ENCODE results near the gene AGAP1. TPM values are rescaled to one million over a fixed set of nuclear protein-coding genes. Genes with fewer than 3 reads are reported as not detected.
A peak's percentile ranks its signal among the peaks of the same experiment; 100 is the strongest.

AGAP1 gene
- total RNA-seq, 1 donor, result 10.8 TPM

DNA sequence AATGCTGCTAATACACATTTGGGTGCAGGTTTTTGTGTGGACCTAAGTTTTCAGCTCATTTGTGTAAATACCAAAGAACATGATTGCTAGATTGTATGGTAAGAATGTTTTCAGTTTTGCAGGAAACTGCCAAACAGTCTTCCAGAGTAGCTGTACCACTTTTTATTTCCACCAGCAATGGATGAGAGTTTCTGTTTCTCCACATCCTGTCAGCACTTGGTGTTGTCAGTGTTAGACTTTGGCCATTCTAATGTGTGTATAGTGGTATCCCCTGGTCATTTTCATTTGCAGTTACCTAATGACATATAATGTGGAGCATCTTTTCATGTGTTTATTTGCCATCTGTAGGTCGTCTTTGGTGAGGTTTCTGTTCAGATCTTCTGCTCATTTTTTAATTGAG is 337.9 kb downstream of the AGAP1 start:
- TF ChIP-seq, protein P1, sequence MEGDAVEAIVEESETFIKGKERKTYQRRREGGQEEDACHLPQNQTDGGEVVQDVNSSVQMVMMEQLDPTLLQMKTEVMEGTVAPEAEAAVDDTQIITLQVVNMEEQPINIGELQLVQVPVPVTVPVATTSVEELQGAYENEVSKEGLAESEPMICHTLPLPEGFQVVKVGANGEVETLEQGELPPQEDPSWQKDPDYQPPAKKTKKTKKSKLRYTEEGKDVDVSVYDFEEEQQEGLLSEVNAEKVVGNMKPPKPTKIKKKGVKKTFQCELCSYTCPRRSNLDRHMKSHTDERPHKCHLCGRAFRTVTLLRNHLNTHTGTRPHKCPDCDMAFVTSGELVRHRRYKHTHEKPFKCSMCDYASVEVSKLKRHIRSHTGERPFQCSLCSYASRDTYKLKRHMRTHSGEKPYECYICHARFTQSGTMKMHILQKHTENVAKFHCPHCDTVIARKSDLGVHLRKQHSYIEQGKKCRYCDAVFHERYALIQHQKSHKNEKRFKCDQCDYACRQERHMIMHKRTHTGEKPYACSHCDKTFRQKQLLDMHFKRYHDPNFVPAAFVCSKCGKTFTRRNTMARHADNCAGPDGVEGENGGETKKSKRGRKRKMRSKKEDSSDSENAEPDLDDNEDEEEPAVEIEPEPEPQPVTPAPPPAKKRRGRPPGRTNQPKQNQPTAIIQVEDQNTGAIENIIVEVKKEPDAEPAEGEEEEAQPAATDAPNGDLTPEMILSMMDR (IDR thresholded peaks at IDR 0.05; ENCODE audit: insufficient read depth, low read depth, low read length), result no peak
- no peak for DNase-seq (ENCODE audit: low read depth)
- H3K4me3 ChIP-seq (ENCODE audit: low read depth, low read length), result no peak overlapping the region

DNA sequence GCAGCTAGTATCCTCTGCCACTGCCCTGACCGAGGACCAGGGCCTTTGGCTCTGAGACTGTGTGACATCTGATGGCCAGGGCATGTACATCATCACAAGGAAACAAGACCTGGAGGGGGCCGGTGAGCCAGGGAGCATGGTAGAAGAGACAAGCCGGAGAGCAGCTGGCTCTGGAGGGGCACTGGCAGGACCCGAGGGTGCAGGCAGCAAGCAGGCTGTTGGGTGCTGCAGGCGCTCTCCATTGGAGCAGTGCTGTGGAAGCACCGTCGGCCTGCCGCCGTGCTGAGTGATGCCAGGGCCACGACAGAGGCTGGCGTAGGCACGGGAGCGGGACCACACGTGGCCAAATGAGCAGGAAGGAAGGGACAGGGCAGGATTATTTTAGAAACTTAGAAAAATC is 339.1 kb downstream of the AGAP1 start:
- no peak overlapping the region for H3K4me3 ChIP-seq (ENCODE audit: low read depth, low read length)
- TF ChIP-seq, protein P1 (IDR thresholded peaks at IDR 0.05; ENCODE audit: insufficient read depth, low read depth, low read length), result no peak
- DNase-seq (ENCODE audit: low read depth), result no peak

DNA sequence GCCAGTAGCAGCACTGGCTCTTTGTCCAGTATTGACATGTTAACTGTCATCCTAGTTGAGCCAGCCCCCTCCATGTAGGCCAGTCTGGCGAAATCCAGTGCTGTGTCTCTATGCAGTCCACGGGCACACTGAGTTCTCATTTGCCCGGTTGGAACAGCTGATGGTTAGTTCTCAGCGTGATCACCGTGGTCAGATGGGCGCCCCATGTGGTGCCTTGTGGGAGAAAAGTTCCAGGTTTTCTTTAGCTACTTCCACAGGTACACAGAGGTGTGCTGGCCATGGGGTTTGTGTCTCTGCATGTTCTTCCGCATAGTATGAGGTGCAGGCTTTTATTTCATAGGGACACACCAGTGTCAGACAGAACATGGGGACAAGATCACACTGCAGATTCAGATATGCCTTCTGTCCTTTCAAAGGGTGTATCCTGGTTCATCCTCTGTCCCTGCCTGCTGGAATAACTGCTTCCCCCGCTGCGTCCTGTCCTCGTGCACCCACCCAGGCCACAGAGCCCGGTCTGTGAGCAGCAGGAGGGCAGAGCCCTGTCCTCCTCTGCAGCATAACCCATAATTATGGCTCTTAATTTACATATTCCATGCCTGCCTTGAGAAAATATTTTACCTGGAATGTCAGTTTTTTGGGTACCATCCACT is 340.3 kb downstream of the AGAP1 start:
- DNase-seq (ENCODE audit: low read depth), result no peak
- TF ChIP-seq, protein P1 (IDR thresholded peaks at IDR 0.05; ENCODE audit: insufficient read depth, low read depth, low read length), result no peak
- no peak overlapping the region for H3K4me3 ChIP-seq (ENCODE audit: low read depth, low read length)

DNA sequence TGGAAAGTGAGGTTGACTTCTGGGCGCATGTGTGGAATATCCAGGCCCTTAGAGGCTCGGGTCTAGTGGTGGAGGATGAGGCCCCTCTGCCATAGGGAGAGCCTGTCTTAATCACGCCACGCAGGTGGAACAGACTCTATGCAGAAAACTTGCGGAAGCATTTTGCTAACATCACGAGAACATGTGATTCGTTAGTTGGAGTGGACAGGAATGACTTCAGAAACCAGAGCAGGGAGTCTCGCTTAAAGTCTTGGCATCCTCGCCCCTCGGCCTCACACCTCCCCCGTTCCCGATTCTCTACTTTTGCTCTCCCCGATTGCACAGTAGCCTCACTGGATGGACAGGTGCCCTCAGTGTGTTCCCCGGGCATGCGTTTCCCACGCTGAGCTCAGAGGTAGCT is 340.9 kb downstream of the AGAP1 start:
- H3K4me3 ChIP-seq (ENCODE audit: low read depth, low read length), result no peak overlapping the region
- TF ChIP-seq, protein P1 (IDR thresholded peaks at IDR 0.05; ENCODE audit: insufficient read depth, low read depth, low read length), result no peak

DNA sequence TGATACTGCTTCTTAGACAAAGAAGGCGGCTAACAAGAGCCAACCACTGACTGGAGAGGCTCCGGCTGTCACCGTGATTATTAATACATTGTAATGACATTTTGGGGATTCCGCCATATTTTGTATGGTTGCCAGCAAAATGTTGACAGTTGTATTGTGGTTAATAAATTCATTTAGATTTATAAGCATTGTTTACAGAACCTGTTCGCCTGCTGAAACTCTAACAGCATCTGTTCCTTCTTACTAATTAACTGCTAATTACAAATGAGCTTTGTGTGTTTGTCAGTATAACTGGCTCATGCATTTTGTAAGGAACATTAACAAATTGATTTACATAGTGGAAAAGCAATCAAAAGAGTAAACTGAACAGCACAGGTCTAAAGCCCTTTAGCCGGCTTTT is 342.0 kb downstream of the AGAP1 start:
- DNase-seq (ENCODE audit: low read depth), result no peak
- TF ChIP-seq, protein P1 (IDR thresholded peaks at IDR 0.05; ENCODE audit: insufficient read depth, low read depth, low read length), result no peak
- H3K4me3 ChIP-seq (ENCODE audit: low read depth, low read length), result no peak overlapping the region

More for the DNA sequence above, 340.9 kb downstream of the AGAP1 start:
- no peak for DNase-seq (ENCODE audit: low read depth)

DNA sequence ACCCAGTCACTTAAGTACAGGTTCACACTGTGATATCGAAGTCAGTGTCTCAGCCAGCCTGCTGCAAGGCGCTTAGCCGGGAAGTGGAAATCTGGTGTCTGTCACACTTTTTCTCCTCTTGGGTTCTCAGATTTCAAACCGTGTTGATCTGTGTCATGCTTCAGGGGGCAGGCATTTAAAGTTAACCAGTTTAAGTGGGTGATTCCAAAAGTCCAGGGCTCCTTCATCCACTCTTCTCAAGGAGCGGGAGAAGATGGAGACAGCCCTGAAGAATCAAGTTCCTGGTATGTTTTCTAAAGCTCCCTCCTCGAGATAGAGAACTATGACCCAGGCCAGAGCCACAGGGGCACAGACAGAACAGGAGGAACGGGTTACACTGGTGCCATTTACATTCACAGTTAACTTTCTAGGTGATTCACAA is 342.7 kb downstream of the AGAP1 start:
- TF ChIP-seq, protein P1 (IDR thresholded peaks at IDR 0.05; ENCODE audit: insufficient read depth, low read depth, low read length), result no peak
- DNase-seq (ENCODE audit: low read depth), result peak; percentile 12
- H3K4me3 ChIP-seq (ENCODE audit: low read depth, low read length), result no peak overlapping the region

DNA sequence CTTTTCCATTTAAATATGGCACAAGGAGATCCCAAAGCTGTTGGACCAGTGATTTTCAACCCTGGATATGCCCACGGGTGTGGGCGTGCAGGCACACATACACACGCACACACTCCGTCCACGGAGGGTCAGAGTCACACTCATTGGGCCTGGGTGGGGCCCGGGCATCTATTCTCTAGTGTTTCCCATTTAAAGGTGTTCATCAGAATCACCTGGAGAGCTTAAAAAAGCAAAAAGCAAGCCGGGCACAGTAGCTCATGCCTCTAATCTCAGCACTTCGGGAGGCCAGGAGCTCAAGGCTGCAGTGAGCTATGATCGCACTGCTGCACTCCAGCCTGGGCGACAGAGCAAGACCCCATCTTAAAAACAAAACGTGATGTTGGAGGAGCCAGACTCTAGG is 345.4 kb downstream of the AGAP1 start:
- TF ChIP-seq, protein P1 (IDR thresholded peaks at IDR 0.05; ENCODE audit: insufficient read depth, low read depth, low read length), result no peak
- DNase-seq (ENCODE audit: low read depth), result no peak
- H3K4me3 ChIP-seq (ENCODE audit: low read depth, low read length), result no peak overlapping the region

Data from fibroblast of villous mesenchyme (primary cell).